Dedifferentiated amniotic fluid mesenchymal stem cell (primary cell): ENCODE measurements around the gene COMMD2.

Experiments
- DNase-seq: peaks from one replicate; pipeline ENCODE4 v3.0.0-alpha.2; 2016; ENCODE audit errors: extremely low spot score

The COMMD2 gene

GRCh38 chr3:149702691-149703441 lies 49.4 kb downstream of the COMMD2 start:
- peak; percentile 68 for DNase-seq

GRCh38 chr3:149701977-149702350 lies 50.3 kb downstream of the COMMD2 start:
- DNase-seq, result no peak

GRCh38 chr3:149701206-149701976 lies 50.9 kb downstream of the COMMD2 start:
- DNase-seq, result no peak
